Endothelial cell of umbilical vein (primary cell): ENCODE data around the gene CDH15. TPM values are rescaled to one million over a fixed set of nuclear protein-coding genes. Genes with fewer than 3 reads are reported as not detected.

Experiments used
- BruUV-seq: library from RNA; stranded (reverse); fragments of 400-500 nt; replicated peaks from 2 replicates; lab custom pipeline; 2021; lab: Mats Ljungman, UMichigan
- CTCF ChIA-PET: fragments of 300-600, 350-600 bp; sonication (Branson Sonifier 250); formaldehyde crosslinking; loops from one replicate; lab custom pipeline; 2021; ENCODE audit warnings: antibody characterized with exemption, inconsistent platforms; lab: Charles Lee
- POLR2A ChIA-PET: fragments of 300-600, 350-600 bp; sonication (Branson Sonifier 250); formaldehyde crosslinking; loops from one replicate; lab custom pipeline; 2021; ENCODE audit warnings: antibody characterized with exemption, inconsistent platforms; lab: Charles Lee
- DNase-seq: peaks from one replicate; pipeline ENCODE4 v3.0.0-alpha.2; 2011; ENCODE audit warnings: low read depth, low spot score
- FAIRE-seq: peaks from 2 replicates; lab custom pipeline; 2011; peaks lifted over from hg19 to GRCh38; lab: Jason Lieb, UNC
- H2AFZ ChIP-seq: 2 replicates; pipeline ENCODE4 v1.6.0; 2012; ENCODE audit warnings: low read depth, low read length, control low read depth, inconsistent platforms
- H3K27ac ChIP-seq: 2 replicates; pipeline ENCODE4 v1.5.1; 2011; ENCODE audit warnings: low read depth, mild to moderate bottlenecking, control low read depth, low read length, moderate library complexity; ENCODE audit not compliant: insufficient read depth
- H3K27me3 ChIP-seq, 2 experiments: 2 replicates each; pipeline versions ENCODE4 v1.6.0 to v1.6.1; 2011; ENCODE audit warnings: low read length in 2 of 2, mixed read lengths in 1 of 2; ENCODE audit not compliant: control insufficient read depth in 2 of 2, insufficient read depth in 2 of 2
- H3K36me3 ChIP-seq, 2 experiments: 2 replicates in 1 of 2; 3 replicates in 1 of 2; pipeline ENCODE4 v1.5.1; 2011; ENCODE audit warnings: low read length in 2 of 2, mild to moderate bottlenecking in 1 of 2, moderate library complexity in 1 of 2; ENCODE audit not compliant: control insufficient read depth in 2 of 2, insufficient read depth in 2 of 2; ENCODE audit errors: extremely low read depth in 1 of 2
- H3K4me1 ChIP-seq: 3 replicates; pipeline ENCODE4 v1.5.1; 2011; ENCODE audit warnings: mild to moderate bottlenecking, low read length; ENCODE audit not compliant: control insufficient read depth, insufficient read depth; ENCODE audit errors: extremely low read depth
- H3K4me2 ChIP-seq: 2 replicates; pipeline ENCODE4 v1.6.1; 2011; ENCODE audit warnings: low read length, control low read depth, mixed read lengths; ENCODE audit not compliant: insufficient read depth
- H3K4me3 ChIP-seq, 3 experiments: fragments of 200-600 bp in 1 of 3; sonication (generic), shearing (Covaris generic) in 1 of 3; replicated peaks in 1 of 3; 2 replicates each; pipeline ENCODE4 v1.5.1; 2011 to 2016; ENCODE audit warnings: control low read depth in 3 of 3, low read length in 3 of 3, mild to moderate bottlenecking in 2 of 3, inconsistent platforms in 1 of 3, low read depth in 1 of 3, moderate library complexity in 1 of 3; ENCODE audit not compliant: insufficient read depth in 1 of 3
- H3K79me2 ChIP-seq: 2 replicates; pipeline ENCODE4 v1.6.0; 2012; ENCODE audit warnings: low read length, inconsistent platforms; ENCODE audit not compliant: control insufficient read depth, insufficient read depth
- H3K9ac ChIP-seq: replicated peaks from 2 replicates; pipeline ENCODE3; 2011; ENCODE audit warnings: low read length, control low read depth; ENCODE audit not compliant: insufficient read depth; ENCODE audit errors: extremely low read depth
- H3K9me1 ChIP-seq: replicated peaks from 3 replicates; pipeline ENCODE4 v1.6.0; 2011; ENCODE audit warnings: mild to moderate bottlenecking, low read length; ENCODE audit not compliant: control insufficient read depth, insufficient read depth; ENCODE audit errors: extremely low read depth
- H3K9me3 ChIP-seq: replicated peaks from 2 replicates; pipeline ENCODE4 v1.5.1; 2012; ENCODE audit warnings: low read length, inconsistent platforms; ENCODE audit not compliant: control insufficient read depth, insufficient read depth
- H4K20me1 ChIP-seq: replicated peaks from 2 replicates; pipeline ENCODE3; 2011; ENCODE audit warnings: mild to moderate bottlenecking, low read length; ENCODE audit not compliant: control insufficient read depth, insufficient read depth; ENCODE audit errors: extremely low read depth
- CTCF ChIP-seq, 2 donors: IDR thresholded peaks; 1 replicate in 1 of 2; 2 replicates in 1 of 2; pipeline ENCODE4 v1.5.1; 2011; ENCODE audit warnings: low read length in 2 of 2, mild to moderate bottlenecking in 2 of 2, moderate library complexity in 2 of 2, control low read depth in 1 of 2, inconsistent platforms in 1 of 2, low read depth in 1 of 2; ENCODE audit not compliant: insufficient read depth in 1 of 2; ENCODE audit errors: extremely low read depth in 1 of 2
- EZH2 ChIP-seq: IDR thresholded peaks from 2 replicates; pipeline ENCODE4 v1.6.1; 2012; ENCODE audit warnings: borderline replicate concordance, low read depth, mild to moderate bottlenecking, moderate library complexity, low read length, inconsistent platforms; ENCODE audit not compliant: severe bottlenecking
- FOS ChIP-seq: IDR thresholded peaks from 2 replicates; pipeline ENCODE4 v1.6.1; 2011; ENCODE audit warnings: mild to moderate bottlenecking, low read length, moderate library complexity, borderline replicate concordance; ENCODE audit not compliant: insufficient read depth
- GATA2 ChIP-seq: IDR thresholded peaks from 2 replicates; pipeline ENCODE4 v1.7.0; 2011; ENCODE audit warnings: low read depth, mild to moderate bottlenecking, moderate library complexity, mixed read lengths, low read length; ENCODE audit not compliant: insufficient read length, insufficient read depth
- JUN ChIP-seq: IDR thresholded peaks from 2 replicates; pipeline ENCODE4 v1.6.1; 2011; ENCODE audit warnings: borderline replicate concordance, low read depth; ENCODE audit not compliant: insufficient read length, insufficient read depth
- MAX ChIP-seq: IDR thresholded peaks from 2 replicates; pipeline ENCODE4 v1.6.1; 2011; ENCODE audit not compliant: insufficient read depth, insufficient read length
- MYC ChIP-seq: IDR thresholded peaks from one replicate; pipeline ENCODE4 v1.6.1; 2011; ENCODE audit warnings: mild to moderate bottlenecking, low read depth, low read length
- POLR2A ChIP-seq: IDR thresholded peaks from 2 replicates; pipeline ENCODE4 v1.6.1; 2012; ENCODE audit warnings: low read depth, mild to moderate bottlenecking, control low read depth, low read length
- POLR2AphosphoS5 ChIP-seq: IDR thresholded peaks from 2 replicates; pipeline ENCODE4 v1.6.1; 2012; ENCODE audit warnings: low read depth, mild to moderate bottlenecking, control low read depth, low read length, moderate library complexity; ENCODE audit not compliant: insufficient read depth
- dilution Hi-C: fragments of 300-500 bp; cut with MboI; formaldehyde crosslinking; loops from one replicate; pipeline ENCODE4 v1.15.0; 2019; ENCODE audit warnings: low sequenced_read_pairs; ENCODE audit not compliant: extremely low pct_ligation_motif_present
- intact Hi-C: fragments of 100-400 bp; cut with micrococcal nuclease; formaldehyde crosslinking; loops from one replicate; pipeline ENCODE4 v1.10.0; 2022
- polyA plus RNA-seq, 4 experiments: library from polyadenylated mRNA; depleted of rRNA in 3 of 4; stranded (reverse) in 3 of 4; unstranded in 1 of 4; fragments of >200 nt; gene quantifications; 2 replicates each; pipeline versions ENCODE4 v1.2.1 to v1.2.3, GENCODE V29; 2011 to 2012; ENCODE audit warnings: missing spikeins in 1 of 4
- total RNA-seq: library from RNA; stranded (reverse); gene quantifications from 2 replicates; pipeline ENCODE4 v1.2.3, GENCODE V29; 2021

CDH15 gene
- total and polyA plus RNA-seq, 2 donors (not counting 3 experiments of a cell fraction or from before 2014, with no cell fraction given), result 0.44 TPM; not detected in 1

- Histone ChIP-seq H3K79me2 (no peaks in the 10 kb centered on the region), H2AFZ (no peak overlapping the region), H3K36me3 (no peaks in the 10 kb centered on the region), H4K20me1 (no peaks in the 10 kb centered on the region), H3K9me3 (no peaks in the 10 kb centered on the region), H3K4me1 (no peaks in the 10 kb centered on the region), H3K27me3 (peaks cover 17 to 24% of the 10 kb centered on the region in 2 experiments), H3K9me1 (no peaks in the 10 kb centered on the region), H3K4me2 (no peak overlapping the region), H3K4me3 (no peak overlapping the region), H3K9ac (no peak overlapping the region), H3K27ac (no peak overlapping the region)
- CTCF ChIA-PET, result no interaction called here
- dilution Hi-C loops, result no loop called here
- DNase-seq (no peak), FAIRE-seq (no peak)
- intact Hi-C loops, result no loop called here
- no peak for TF ChIP-seq MYC
- TF ChIP-seq CTCF (IDR thresholded peaks at IDR 0.05; ENCODE audit: extremely low read depth in 1 of 2, insufficient read depth in 1 of 2, low read depth in 1 of 2, low read length in 2 of 2), result no peak
- no peak for TF ChIP-seq JUN
- TF ChIP-seq POLR2AphosphoS5, result no peak
- no peak for TF ChIP-seq POLR2A
- TF ChIP-seq GATA2, result no peak
- no peak for TF ChIP-seq FOS
- TF ChIP-seq MAX, result no peak
- no peak for TF ChIP-seq EZH2
- BruUV-seq, result no TSS peak
- POLR2A ChIA-PET, result no interaction called here
Measured at GRCh38 chr16:89197633-89198416, 26.3 kb downstream of the CDH15 start.
